ENCODE results near the gene DMAC2.
A peak's percentile ranks its signal among the peaks of the same experiment; 100 is the strongest.
"Not testable (repeated sequence)": the region's sequence is repeated elsewhere in the genome, so short reads cannot be mapped to it uniquely, and the experiment has no call there.

Gene DMAC2

GRCh38 chr19:41422955-41423354 lies 16.8 kb downstream of the DMAC2 start:
- DNase-seq (ENCODE audit: low spot score) (no peak), FAIRE-seq (no peak)

GRCh38 chr19:41422456-41422855 lies 17.3 kb downstream of the DMAC2 start:
- FAIRE-seq: no peak

GRCh38 chr19:41421973-41422372 lies 17.7 kb downstream of the DMAC2 start:
- FAIRE-seq (no peak), DNase-seq (ENCODE audit: low spot score) (no peak)

More at GRCh38 chr19:41422456-41422855, 17.3 kb downstream of the DMAC2 start:
- no peak for DNase-seq (ENCODE audit: low spot score)

- no peak for DNase-seq (ENCODE audit: low spot score)
These were observed 18.4 kb downstream of the DMAC2 start for GRCh38 chr19:41421314-41421713.

GRCh38 chr19:41420101-41420880 lies 19.4 kb downstream of the DMAC2 start:
- no peak for FAIRE-seq
- no peak for DNase-seq (ENCODE audit: low spot score)

More at GRCh38 chr19:41421314-41421713, 18.4 kb downstream of the DMAC2 start:
- FAIRE-seq: no peak

- no peak for DNase-seq (ENCODE audit: low spot score)
- FAIRE-seq: no peak
These were observed 23.5 kb downstream of the DMAC2 start for GRCh38 chr19:41416194-41416674.

GRCh38 chr19:41415154-41415571 lies 24.5 kb downstream of the DMAC2 start:
- FAIRE-seq: no peak
- no peak for DNase-seq (ENCODE audit: low spot score)

- DNase-seq (ENCODE audit: low spot score): no peak
- FAIRE-seq: no peak
These were observed 25.3 kb downstream of the DMAC2 start for GRCh38 chr19:41414461-41414860.

GRCh38 chr19:41413947-41414346 lies 25.8 kb downstream of the DMAC2 start:
- no peak for FAIRE-seq
- no peak for DNase-seq (ENCODE audit: low spot score)

- DNase-seq (ENCODE audit: low spot score) (no peak), FAIRE-seq (no peak)
These were observed 26.8 kb downstream of the DMAC2 start for GRCh38 chr19:41412953-41413352.

- no peak for DNase-seq (ENCODE audit: low spot score)
- no peak for FAIRE-seq
These were observed 27.8 kb downstream of the DMAC2 start for GRCh38 chr19:41411968-41412265.

- FAIRE-seq (no peak), DNase-seq (ENCODE audit: low spot score) (no peak)
These were observed 28.4 kb downstream of the DMAC2 start for GRCh38 chr19:41411100-41411967.

GRCh38 chr19:41410336-41411054 lies 29.2 kb downstream of the DMAC2 start:
- DNase-seq (ENCODE audit: low spot score) (no peak), FAIRE-seq (no peak)

GRCh38 chr19:41409288-41409687 lies 30.4 kb downstream of the DMAC2 start:
- DNase-seq (ENCODE audit: low spot score) (peak; percentile 73), FAIRE-seq (peak; percentile 75)

GRCh38 chr19:41408846-41409245 lies 30.9 kb downstream of the DMAC2 start:
- DNase-seq (ENCODE audit: low spot score); FAIRE-seq: not testable (repeated sequence)

GRCh38 chr19:41408256-41408655 lies 31.5 kb downstream of the DMAC2 start:
- FAIRE-seq: no peak
- DNase-seq (ENCODE audit: low spot score): no peak

- peak; percentile 52 for FAIRE-seq
- DNase-seq (ENCODE audit: low spot score): peak; percentile 69
These were observed 32.4 kb downstream of the DMAC2 start for GRCh38 chr19:41407271-41407670.

GRCh38 chr19:41405776-41406175 lies 33.9 kb downstream of the DMAC2 start:
- DNase-seq (ENCODE audit: low spot score): no peak
- no peak for FAIRE-seq

- DNase-seq (ENCODE audit: low spot score) (no peak), FAIRE-seq (no peak)
These were observed 36.3 kb downstream of the DMAC2 start for GRCh38 chr19:41403181-41403970.

- DNase-seq (ENCODE audit: low spot score): no peak
- FAIRE-seq: no peak
These were observed 37.7 kb downstream of the DMAC2 start for GRCh38 chr19:41402010-41402409.

- no peak for DNase-seq (ENCODE audit: low spot score)
- no peak for FAIRE-seq
These were observed 38.2 kb downstream of the DMAC2 start for GRCh38 chr19:41401483-41401882.
